Panc1 (cell line): Measurements from ENCODE around the gene GPHA2. TPM values are rescaled to one million over a fixed set of nuclear protein-coding genes. Genes with fewer than 3 reads are reported as not detected.

Experiments
- ATAC-seq: fragments of 200-7000 bp; cut with Tn5 transposase; 2 replicates; pipeline ENCODE4 v1.9.1; 2020; ENCODE audit warnings: mild to moderate bottlenecking, moderate library complexity
- BruUV-seq: library from RNA; stranded (reverse); fragments of 400-500 nt; replicated peaks from 2 replicates; lab custom pipeline; 2021; lab: Mats Ljungman, UMichigan
- CTCF ChIA-PET: fragments of 300-600 bp; sonication (Branson Sonifier 250); formaldehyde crosslinking; loops from one replicate; lab custom pipeline; 2022; ENCODE audit warnings: antibody characterized with exemption; lab: Charles Lee
- POLR2A ChIA-PET: fragments of 300-600 bp; sonication (Branson Sonifier 250); formaldehyde crosslinking; loops from one replicate; lab custom pipeline; 2022; ENCODE audit warnings: antibody characterized with exemption; lab: Charles Lee
- DNase-seq: peaks from one replicate; pipeline ENCODE4 v3.0.0-alpha.2; 2010; ENCODE audit warnings: low read depth, low spot score
- H3K27ac ChIP-seq: 2 replicates; pipeline ENCODE4 v1.5.1; 2011; ENCODE audit warnings: mild to moderate bottlenecking, low read length, inconsistent platforms
- H3K27me3 ChIP-seq: fragments of 200-500 bp; sonication (Bioruptor generic); 2 replicates; pipeline ENCODE4 v1.6.0; 2014; ENCODE audit warnings: low read length, inconsistent platforms; ENCODE audit not compliant: control insufficient read depth, insufficient read depth
- H3K36me3 ChIP-seq: fragments of 200-500 bp; sonication (Bioruptor generic); 2 replicates; pipeline ENCODE4 v1.5.1; 2014; ENCODE audit warnings: inconsistent platforms, mild to moderate bottlenecking, low read length, moderate library complexity; ENCODE audit not compliant: control insufficient read depth, insufficient read depth
- H3K4me1 ChIP-seq: 2 replicates; pipeline ENCODE4 v1.5.1; 2011; ENCODE audit warnings: inconsistent platforms, mild to moderate bottlenecking, low read length, moderate library complexity; ENCODE audit not compliant: control insufficient read depth, insufficient read depth
- H3K4me3 ChIP-seq, 2 experiments: 2 replicates each; pipeline ENCODE4 v1.5.1; 2011 to 2012; ENCODE audit warnings: low read depth in 2 of 2, low read length in 2 of 2, mild to moderate bottlenecking in 2 of 2, inconsistent platforms in 1 of 2, moderate library complexity in 1 of 2
- H3K9me3 ChIP-seq: fragments of 200-500 bp; sonication (Bioruptor generic); 2 replicates; pipeline ENCODE4 v1.5.1; 2014; ENCODE audit warnings: low read depth, mild to moderate bottlenecking, inconsistent platforms, low read length, moderate library complexity; ENCODE audit not compliant: control insufficient read depth, insufficient read depth
- CTCF ChIP-seq: fragments of 450-650 bp; IDR thresholded peaks from 2 replicates; pipeline ENCODE4 v1.5.1; 2017; ENCODE audit warnings: mild to moderate bottlenecking
- POLR2AphosphoS5 ChIP-seq: IDR thresholded peaks from 2 replicates; pipeline ENCODE4 v1.6.1; 2012; ENCODE audit warnings: mild to moderate bottlenecking, low read depth, low read length, moderate library complexity
- REST ChIP-seq, 2 experiments: IDR thresholded peaks; 2 replicates each; pipeline ENCODE4 v1.6.1; 2011 to 2012; ENCODE audit warnings: low read depth in 2 of 2, control low read depth in 1 of 2, low read length in 1 of 2, mild to moderate bottlenecking in 1 of 2, moderate library complexity in 1 of 2; ENCODE audit not compliant: insufficient read depth in 1 of 2
- SIN3A ChIP-seq: IDR thresholded peaks from 2 replicates; pipeline ENCODE4 v1.6.1; 2012; ENCODE audit warnings: low read depth, mild to moderate bottlenecking, low read length, moderate library complexity, borderline replicate concordance; ENCODE audit not compliant: insufficient read depth
- TCF7L2 ChIP-seq: IDR thresholded peaks from 2 replicates; pipeline ENCODE4 v1.6.1; 2011; ENCODE audit warnings: mild to moderate bottlenecking, low read depth, low read length, inconsistent platforms
- in situ Hi-C: cut with HindIII; loops from 2 replicates; pipeline ENCODE4 v1.10.0; 2016; ENCODE audit warnings: low sequenced_read_pairs, low pct_unique_long_range_greater_than_20kb
- intact Hi-C: fragments of 100-400 bp; cut with micrococcal nuclease; formaldehyde crosslinking; loops from one replicate; pipeline ENCODE4 v1.10.0; 2022; ENCODE audit not compliant: unreplicated experiment
- total RNA-seq: library from RNA; stranded (reverse); gene quantifications from one replicate; pipeline ENCODE4 v1.2.1, GENCODE V29; 2021; ENCODE audit not compliant: unreplicated experiment

Gene GPHA2
- total RNA-seq, 1 experiment from 2014 or later: not detected

GRCh38 chr11:64918017-64918416, 17.7 kb downstream of the GPHA2 start:
- Histone ChIP-seq H3K27ac (peak overlapping the region; percentile 97), H3K36me3 (no peaks in the 10 kb centered on the region; the same call in 1 of the 2 replicates), H3K9me3 (no peaks in the 10 kb centered on the region), H3K4me3 (peak overlapping the region; percentile 90 to 97), H3K4me1 (peaks cover 19% of the 10 kb centered on the region), H3K27me3 (no peaks in the 10 kb centered on the region)
- POLR2A ChIA-PET: interaction anchor here (0.6 kb wide), 1 partner anchor 73 kb away, joined by 6 read pairs; no protein-coding TSS in a partner anchor
- in situ Hi-C loops (no loop called here), intact Hi-C loops (no loop called here)
- CTCF ChIA-PET: no interaction called here
- no peak for DNase-seq
- no peak for ATAC-seq
- no TSS peak for BruUV-seq
- TF ChIP-seq REST (IDR thresholded peaks at IDR 0.05; ENCODE audit: insufficient read depth in 1 of 2, low read depth in 2 of 2, low read length in 1 of 2) (no peak), TCF7L2 (no peak), CTCF (no peak), SIN3A (no peak), POLR2AphosphoS5 (no peak)

- POLR2A ChIA-PET: interaction anchor here (0.6 kb wide), 1 partner anchor 72 kb away, joined by 6 read pairs; no protein-coding TSS in a partner anchor
- Histone ChIP-seq H3K36me3 (no peaks in the 10 kb centered on the region; the same call in 1 of the 2 replicates), H3K27ac (peak overlapping the region; percentile 97), H3K27me3 (no peaks in the 10 kb centered on the region), H3K4me3 (peak overlapping the region; percentile 90 to 97), H3K9me3 (no peaks in the 10 kb centered on the region), H3K4me1 (peaks cover 19% of the 10 kb centered on the region)
- BruUV-seq: no TSS peak
- ATAC-seq (no peak), DNase-seq (no peak)
- in situ Hi-C loops (no loop called here), intact Hi-C loops (no loop called here)
- CTCF ChIA-PET: interaction anchor here (0.6 kb wide), 1 partner anchor 154 kb away, joined by 7 read pairs; no protein-coding TSS in a partner anchor
- TF ChIP-seq CTCF: no peak
- peak; percentile 67 for TF ChIP-seq TCF7L2
- no peak for TF ChIP-seq REST (IDR thresholded peaks at IDR 0.05; ENCODE audit: insufficient read depth in 1 of 2, low read depth in 2 of 2, low read length in 1 of 2)
- no peak for TF ChIP-seq POLR2AphosphoS5
- TF ChIP-seq SIN3A: no peak
Measured at GRCh38 chr11:64917663-64917995, 18.1 kb downstream of the GPHA2 start.
